OCI-LY1 (cell line): ENCODE data around the gene MYO1D.

Experiments
- CTCF ChIP-seq: fragments of 200-600 bp; sonication (generic), shearing (Covaris generic); IDR thresholded peaks from 2 replicates; pipeline ENCODE4 v1.5.1; 2017; ENCODE audit warnings: mild to moderate bottlenecking, antibody characterized with exemption, low read length, moderate library complexity, mixed read lengths
- EZH2 ChIP-seq: fragments of 200-600 bp; sonication (generic), shearing (Covaris generic); IDR thresholded peaks from 2 replicates; pipeline ENCODE4 v1.8.0; 2017; ENCODE audit warnings: borderline replicate concordance, mixed run types, mild to moderate bottlenecking, antibody characterized with exemption, low read length, moderate library complexity, mixed read lengths

DNA sequence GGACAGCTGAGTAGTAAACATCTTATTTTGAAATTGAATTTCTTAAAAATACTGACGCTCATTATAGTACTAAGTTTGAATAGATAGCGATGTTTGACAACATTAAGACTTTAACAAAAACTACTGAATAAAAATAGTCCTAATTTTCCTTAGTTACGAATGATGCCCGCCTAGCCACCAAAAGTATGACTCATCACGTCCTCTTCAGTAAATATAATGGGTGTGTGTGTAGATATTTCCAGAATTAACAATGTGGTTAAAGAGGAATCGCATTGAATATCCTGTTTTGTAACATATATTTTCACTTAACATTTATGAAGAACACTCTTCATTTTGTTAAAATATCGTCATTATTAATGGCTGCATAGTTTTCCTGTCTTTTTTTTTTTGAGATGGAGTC lies 187.6 kb downstream of the MYO1D start:
- TF ChIP-seq CTCF (no peak), EZH2 (no peak)
